Measurements from ENCODE around the gene TRPV5. TPM values are rescaled to one million over a fixed set of nuclear protein-coding genes. Genes with fewer than 3 reads are reported as not detected.

The TRPV5 gene
- total and polyA plus RNA-seq, 2 donors (not counting 3 experiments of a cell fraction or from before 2014, with no cell fraction given): not detected

DNA sequence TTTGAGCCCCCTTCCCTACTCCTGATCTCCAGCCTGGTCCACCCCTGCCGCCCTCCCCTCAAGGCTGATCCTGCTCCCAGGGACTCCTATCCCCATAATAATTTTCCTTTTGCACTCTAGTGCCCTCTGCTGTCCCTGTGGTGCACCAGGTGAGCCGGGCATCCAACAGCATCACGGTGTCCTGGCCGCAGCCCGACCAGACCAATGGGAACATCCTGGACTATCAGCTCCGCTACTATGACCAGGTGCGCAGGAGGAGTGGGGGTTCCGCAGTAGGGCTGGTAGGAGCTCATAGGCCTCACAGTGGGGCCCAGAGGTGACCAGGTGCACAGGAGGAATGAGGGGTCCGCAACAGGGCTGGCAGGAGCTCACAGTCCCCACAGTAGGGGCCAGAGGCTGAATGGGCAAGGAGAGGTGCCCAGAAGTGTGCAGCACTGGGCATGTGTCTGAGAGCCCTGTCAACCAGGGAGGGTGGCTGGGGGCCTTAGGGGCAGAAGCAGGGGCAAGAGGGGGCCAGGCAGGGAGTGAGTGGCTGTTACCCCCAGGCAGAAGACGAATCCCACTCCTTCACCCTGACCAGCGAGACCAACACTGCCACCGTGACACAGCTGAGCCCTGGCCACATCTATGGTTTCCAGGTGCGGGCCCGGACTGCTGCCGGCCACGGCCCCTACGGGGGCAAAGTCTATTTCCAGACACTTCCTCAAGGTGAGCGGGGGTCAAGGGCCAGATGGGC, 67.0 kb downstream of the TRPV5 start:
- no TSS peak for BruUV-seq (replicated peaks)
- no peaks in the 10 kb centered on the region for H3K9me1 ChIP-seq (replicated peaks; ENCODE audit: control insufficient read depth, extremely low read depth, insufficient read depth, low read length)
- H3K27ac ChIP-seq (ENCODE audit: insufficient read depth, low read depth, low read length): no peak overlapping the region
- DNase-seq (ENCODE audit: low read depth, low spot score) (peak; percentile 29), FAIRE-seq (peak; percentile 28)
- dilution Hi-C loops (cut with MboI; ENCODE audit: extremely low pct_ligation_motif_present, low sequenced_read_pairs) (no loop called here), intact Hi-C loops (cut with micrococcal nuclease) (loop anchor here (1.0 kb wide), 4 partner anchors 12 to 331 kb away; no protein-coding TSS in a partner anchor)
- POLR2A ChIA-PET: no interaction called here
- no peaks in the 10 kb centered on the region for H3K9me3 ChIP-seq (replicated peaks; ENCODE audit: control insufficient read depth, insufficient read depth, low read length)
- H3K9ac ChIP-seq (replicated peaks; ENCODE audit: extremely low read depth, insufficient read depth, low read length): no peak overlapping the region
- H3K36me3 ChIP-seq (ENCODE audit: control insufficient read depth in 2 of 2, extremely low read depth in 1 of 2, insufficient read depth in 2 of 2, low read length in 2 of 2): no peaks in the 10 kb centered on the region
- CTCF ChIA-PET: interaction anchor here (0.6 to 3.5 kb wide), 14 partner anchors 11 to 388 kb away, joined by 3 to 35 read pairs (median 6); partner anchors contain the start of gene EPHB6
- no peaks in the 10 kb centered on the region for H3K79me2 ChIP-seq (ENCODE audit: control insufficient read depth, insufficient read depth, low read length)
- no peak overlapping the region for H3K4me2 ChIP-seq (ENCODE audit: insufficient read depth, low read length)
- H3K4me1 ChIP-seq (ENCODE audit: control insufficient read depth, extremely low read depth, insufficient read depth, low read length): no peaks in the 10 kb centered on the region
- TF ChIP-seq CTCF (IDR thresholded peaks at IDR 0.05; ENCODE audit: extremely low read depth in 1 of 2, insufficient read depth in 1 of 2, low read depth in 1 of 2, low read length in 2 of 2) (peak; percentile 39 to 64), GATA2 (IDR thresholded peaks at IDR 0.05; ENCODE audit: insufficient read depth, insufficient read length, low read depth, low read length) (no peak), POLR2AphosphoS5 (IDR thresholded peaks at IDR 0.05; ENCODE audit: insufficient read depth, low read depth, low read length) (no peak), MYC (IDR thresholded peaks at IDR 0.05; ENCODE audit: low read depth, low read length) (no peak)
- no peaks in the 10 kb centered on the region for H3K27me3 ChIP-seq (ENCODE audit: control insufficient read depth in 2 of 2, insufficient read depth in 2 of 2, low read length in 2 of 2)
- H4K20me1 ChIP-seq (replicated peaks; ENCODE audit: control insufficient read depth, extremely low read depth, insufficient read depth, low read length): no peaks in the 10 kb centered on the region
- no peak overlapping the region for H3K4me3 ChIP-seq (replicated peaks in 1 of 3; ENCODE audit: insufficient read depth in 1 of 3, low read depth in 1 of 3, low read length in 3 of 3)
- H2AFZ ChIP-seq (ENCODE audit: low read depth, low read length): no peak overlapping the region
